Stimulated activated CD8-positive, alpha-beta memory T cell treated with anti-CD3 and anti-CD28 coated beads, Interleukin-15, amount 100 ng/mL, for 48 hours (primary cell): ENCODE results near the gene ADSL.

Experiments used
- DNase-seq, 2 donors: peaks; one replicate each; pipeline ENCODE4 v3.0.0-alpha.2; 2020; ENCODE audit warnings: low read depth in 2 of 2

Gene ADSL

GRCh38 chr22:40326905-40327735 lies 19.2 kb upstream of the ADSL start:
- DNase-seq, result no peak

DNA sequence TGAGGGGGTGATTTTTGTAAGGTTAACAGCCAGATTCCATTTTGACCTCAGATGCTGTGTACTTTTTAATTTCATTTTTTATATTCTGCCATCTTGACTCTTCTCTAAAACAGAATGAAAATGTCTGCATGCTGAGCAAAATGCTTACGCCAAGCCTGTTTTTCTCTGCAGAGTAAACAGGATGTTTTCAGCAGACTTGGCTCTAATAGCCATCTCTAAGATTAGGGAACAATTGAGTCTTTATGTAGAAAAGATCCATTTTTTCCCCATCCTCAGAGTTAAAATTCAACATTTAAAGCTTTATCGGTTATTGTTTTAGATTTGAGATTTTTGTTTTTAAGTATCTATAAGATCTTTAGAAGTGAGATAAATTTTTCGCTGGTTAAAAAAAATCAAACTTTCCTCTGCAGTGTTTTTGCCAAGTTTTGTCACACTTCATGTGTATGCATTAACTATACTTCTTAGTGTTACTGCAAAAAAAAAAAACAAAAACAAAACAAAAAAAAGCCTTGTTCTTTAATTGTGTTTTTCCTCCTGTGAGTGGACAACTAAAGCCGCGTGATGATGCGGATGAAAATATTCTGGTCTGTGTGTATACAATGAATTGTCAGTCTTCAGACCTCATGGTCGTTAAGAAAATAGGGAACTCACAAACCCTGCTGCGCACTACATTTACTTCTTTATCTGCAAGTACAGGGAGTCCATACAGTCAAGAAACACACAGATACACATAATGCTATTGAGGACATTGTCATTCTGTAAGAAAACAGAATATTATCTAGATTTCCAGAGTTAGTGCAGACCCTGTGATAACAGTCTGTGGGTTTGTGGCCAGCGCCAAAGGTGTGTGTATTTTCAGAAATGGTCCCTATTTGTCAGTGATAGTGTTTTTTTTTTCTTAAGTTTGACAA lies 17.5 kb upstream of the ADSL start:
- DNase-seq, result no peak

DNA sequence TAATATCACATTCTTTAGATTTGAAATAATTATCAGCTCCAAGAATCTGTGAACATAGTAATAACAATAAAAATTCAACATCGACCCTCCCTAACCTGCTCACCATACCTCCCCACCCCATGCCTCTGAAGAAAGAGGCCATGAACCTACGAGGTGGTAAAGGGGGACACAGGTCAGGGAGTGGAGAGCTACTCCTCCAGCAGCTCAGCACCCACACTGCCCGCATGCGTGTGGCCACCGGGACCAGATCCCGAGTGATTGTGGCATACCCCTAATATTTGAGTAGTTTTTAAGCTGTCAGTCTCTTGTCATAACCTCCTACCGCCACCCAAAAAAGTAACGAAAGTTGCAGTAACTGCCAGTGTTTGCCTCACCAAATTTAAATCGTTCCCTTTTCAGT lies 16.8 kb upstream of the ADSL start:
- DNase-seq, result no peak

DNA sequence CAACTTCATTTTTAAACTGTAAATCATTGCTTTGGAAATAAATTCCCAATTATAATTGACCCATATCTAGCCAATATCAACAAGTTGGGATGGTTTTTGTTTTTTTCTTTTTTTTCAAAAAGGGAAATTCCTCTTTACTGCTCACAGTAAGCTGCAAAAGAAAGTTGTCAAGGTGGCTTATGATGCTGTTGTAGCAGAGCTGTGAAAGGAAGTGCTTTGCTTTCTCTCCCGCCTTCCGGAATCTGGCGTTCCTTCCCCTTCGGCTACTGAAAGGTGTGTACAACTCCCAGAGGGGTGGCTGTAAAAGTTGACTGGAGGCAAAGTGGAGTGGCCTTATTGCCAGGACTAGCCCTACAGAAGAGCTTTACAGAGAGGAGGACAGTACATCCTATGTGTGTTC lies 16.2 kb upstream of the ADSL start:
- DNase-seq, result no peak

GRCh38 chr22:40330615-40331014 lies 15.7 kb upstream of the ADSL start:
- no peak for DNase-seq

DNA sequence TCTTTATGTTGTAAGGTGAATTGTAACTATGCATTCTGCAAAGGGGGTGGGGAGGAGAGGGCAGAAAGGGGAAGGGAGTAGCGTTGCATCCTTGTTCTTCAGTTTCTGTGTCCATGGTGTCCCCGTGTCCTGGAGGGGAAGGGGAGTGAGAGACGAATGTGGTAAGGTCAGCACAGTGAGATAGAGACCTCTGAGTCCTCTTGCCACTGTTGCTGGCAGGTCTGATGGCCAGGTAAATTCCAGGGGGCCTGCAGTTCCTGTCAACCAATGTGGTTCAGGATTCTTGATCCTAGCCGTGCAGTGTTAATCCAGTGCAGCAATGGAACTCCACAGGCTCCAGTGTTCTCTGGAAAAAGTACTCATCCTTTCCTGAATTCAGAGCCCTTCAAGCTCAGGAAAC lies 14.6 kb upstream of the ADSL start:
- DNase-seq, result no peak

DNA sequence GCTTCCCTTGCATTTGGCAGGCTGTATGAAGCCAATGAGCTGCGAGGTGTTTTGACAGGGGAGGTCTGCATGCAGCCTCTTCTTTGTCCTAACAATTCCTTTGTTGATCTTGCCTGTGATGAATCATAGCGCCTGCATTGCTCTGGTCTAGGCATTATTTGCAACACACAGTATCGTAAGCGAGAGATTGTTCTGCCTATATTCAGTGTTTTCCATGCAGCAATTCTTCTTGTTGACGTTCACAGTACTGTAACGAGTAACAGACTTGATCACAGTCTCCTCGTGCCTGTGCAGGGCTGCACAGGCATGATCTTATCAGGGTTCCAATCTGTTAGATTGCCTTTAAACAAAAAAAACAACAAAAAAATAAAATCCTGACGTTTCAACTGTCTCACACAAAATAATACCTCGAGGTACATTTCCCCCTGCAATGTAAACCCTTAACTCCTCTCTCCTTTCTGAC lies 13.9 kb upstream of the ADSL start:
- no peak for DNase-seq

DNA sequence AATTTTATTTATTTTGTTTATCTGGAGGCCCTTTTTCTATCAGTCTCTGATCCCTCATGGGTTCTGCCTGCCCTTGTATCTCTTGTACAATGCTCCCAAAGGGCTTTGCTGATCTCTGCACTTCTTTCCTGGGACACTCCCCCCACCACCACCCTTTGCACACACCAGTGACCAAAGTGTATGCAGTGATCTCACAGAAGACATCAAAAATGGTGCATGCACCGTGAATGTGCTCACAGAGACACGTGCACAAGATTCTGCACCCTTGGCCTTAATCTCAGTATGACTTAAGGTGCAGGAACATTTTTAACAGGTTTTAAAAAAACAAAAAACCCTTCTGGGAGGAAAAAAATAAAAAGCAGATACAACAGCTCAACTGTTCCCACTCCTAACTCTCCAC lies 12.2 kb upstream of the ADSL start:
- DNase-seq, result no peak

GRCh38 chr22:40334899-40335298 lies 11.4 kb upstream of the ADSL start:
- no peak for DNase-seq

DNA sequence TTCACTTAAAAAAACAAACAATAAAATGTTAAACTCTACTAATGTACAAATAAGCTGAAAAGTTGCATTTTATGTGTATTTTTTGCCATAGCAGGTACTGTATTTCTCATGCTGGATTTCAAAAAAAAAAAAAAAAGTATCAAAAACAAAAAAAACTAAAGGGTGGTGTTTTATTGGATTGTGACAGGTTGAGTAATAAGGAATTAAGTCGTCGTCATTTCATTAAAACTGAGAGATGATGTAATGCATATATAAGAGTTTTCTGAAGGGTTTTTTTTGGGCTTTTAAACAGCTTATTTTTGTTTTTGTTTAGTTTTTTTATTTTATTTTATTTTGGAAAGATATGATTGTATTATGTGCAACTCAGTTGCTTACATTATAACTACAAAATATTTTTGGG lies 10.9 kb upstream of the ADSL start:
- no peak for DNase-seq

DNA sequence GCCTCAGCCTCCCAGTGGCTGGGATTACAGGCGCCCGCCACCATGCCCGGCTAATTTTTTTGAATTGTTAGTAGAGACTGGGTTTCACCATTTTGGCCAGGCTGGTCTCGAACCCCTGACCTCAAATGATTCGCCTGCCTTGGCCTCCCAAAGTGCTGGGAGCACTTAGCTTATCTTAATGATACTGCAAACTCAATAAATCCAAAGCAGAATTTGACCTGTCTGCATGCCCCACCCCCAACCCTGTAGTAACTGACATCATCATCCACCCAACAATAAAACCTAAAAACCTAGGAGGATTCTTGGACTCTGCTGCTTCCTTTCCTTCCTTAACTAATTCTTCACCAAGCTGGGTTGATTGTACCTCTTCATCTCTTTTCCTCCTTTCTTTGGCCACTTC lies 6.3 kb upstream of the ADSL start:
- no peak for DNase-seq

DNA sequence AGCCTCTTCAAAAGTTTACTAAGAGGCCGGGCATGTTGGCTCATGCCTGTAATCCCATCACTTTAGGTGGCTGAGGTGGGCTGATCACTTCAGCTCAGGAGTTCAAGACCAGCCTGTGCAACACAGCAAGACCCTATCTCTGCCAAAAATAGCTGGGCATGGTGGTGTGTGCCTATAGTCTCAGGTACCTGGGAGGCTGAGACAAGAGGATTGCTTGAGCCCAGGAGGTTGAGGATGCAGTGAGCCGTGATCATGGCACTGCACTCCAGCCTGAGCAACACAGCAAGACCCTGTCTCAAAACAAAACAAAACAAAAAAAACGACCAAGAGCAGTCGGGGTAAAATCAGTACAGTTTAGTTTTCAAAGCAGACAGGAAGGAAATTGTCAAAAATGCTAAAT lies 4.7 kb upstream of the ADSL start:
- DNase-seq, result no peak

- DNase-seq, result no peak
Observed at GRCh38 chr22:40342521-40342920, 3.8 kb upstream of the ADSL start.

DNA sequence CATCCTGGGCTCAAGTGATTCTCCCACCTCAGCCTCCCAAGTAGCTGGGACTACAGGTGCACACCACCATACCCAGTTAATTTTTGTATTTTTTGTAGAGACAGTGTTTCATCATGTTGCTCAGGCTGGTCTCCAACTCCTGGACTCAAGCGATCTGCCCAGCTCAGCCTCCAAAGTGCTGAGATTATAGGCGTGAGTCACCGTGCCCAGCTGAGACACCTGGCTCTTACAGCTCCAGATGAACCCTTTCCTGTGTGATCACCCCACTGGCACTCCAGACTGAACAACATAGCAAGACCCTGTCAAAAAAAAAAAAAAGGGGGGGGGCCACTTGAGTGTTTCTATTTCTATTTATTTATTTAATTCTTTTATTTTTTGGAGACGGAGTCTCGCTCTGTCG lies 1.0 kb upstream of the ADSL start:
- no peak for DNase-seq

DNA sequence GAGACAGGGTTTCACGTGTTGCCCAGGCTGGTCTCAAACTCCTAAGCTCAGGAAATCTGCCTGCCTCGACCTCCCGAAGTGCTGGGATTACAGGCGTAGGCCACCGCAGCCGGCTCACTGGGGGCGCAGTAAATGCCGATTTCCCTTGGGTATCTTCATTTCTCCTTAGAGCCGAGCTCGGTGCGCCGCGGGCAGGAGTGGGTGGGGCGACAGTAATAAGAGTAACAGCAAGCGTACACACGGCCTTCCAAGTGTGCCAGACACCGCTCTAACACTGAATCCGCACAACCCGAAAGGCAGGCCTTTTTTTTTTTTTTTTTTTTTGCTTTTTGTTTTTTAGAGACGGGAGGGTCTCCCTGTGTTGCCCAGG lies 500 bp upstream of the ADSL start:
- no peak for DNase-seq

- no peak for DNase-seq
Observed at GRCh38 chr22:40347300-40347699, 1.0 kb downstream of the ADSL start.

- no peak for DNase-seq
Observed at GRCh38 chr22:40348025-40348658, 1.8 kb downstream of the ADSL start.

- DNase-seq, result no peak
Observed at GRCh38 chr22:40352763-40353162, 6.5 kb downstream of the ADSL start.

DNA sequence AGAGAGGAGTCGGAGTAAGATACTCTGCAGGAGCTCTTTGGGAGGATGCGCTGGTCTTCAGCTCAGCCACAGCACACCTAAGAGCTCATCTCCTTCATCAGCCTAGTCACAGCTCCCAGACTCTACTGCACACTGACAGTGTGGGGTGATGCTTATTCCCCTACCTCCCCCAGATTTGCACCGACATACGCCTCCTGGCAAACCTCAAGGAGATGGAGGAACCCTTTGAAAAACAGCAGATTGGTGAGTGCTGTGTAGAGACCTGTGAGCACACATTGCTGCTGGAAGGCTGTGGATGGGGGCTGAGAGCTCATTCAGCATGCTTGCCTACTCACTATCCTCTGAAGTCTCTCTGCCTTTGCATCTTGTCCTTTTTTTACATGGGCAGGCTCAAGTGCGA lies 14.8 kb downstream of the ADSL start:
- DNase-seq, result no peak

DNA sequence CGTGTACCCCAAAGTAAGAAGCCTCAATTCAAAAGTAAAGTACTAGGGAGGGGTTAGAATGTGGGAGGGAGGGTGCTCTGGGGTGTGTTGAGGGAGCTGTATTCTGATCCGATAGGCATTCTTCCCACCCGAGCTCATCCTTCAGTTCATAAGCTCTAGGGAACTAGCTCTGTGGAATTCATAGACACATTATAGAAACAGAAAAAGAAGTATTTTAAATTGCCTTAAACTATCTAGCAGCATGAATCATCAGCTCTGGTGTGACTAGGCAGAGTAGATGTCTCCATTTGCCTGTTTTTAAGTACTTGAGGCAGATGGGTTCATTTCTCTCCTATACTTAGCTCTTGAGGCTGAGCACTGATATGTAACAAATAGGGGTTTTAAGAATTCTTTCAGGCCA lies 16.8 kb downstream of the ADSL start:
- no peak for DNase-seq

DNA sequence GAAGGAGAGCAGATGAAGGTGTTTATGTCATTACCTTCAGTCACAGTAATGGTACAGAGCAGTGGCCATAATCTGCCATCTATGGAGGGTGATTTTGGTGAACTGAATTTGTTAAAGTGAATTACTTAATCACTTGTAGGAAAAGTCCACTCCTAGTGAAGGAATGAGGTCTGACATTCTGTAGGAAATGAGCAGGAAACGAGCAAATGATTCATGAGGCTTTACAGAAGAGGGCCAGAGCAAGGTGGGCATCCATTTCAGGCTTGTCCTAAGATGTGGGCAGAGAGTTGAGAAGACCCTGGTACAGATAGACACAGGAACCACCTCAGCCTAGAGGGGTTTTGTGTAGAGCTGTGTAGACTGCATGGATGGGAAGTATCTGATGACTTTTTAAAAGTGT lies 18.1 kb downstream of the ADSL start:
- DNase-seq, result no peak

DNA sequence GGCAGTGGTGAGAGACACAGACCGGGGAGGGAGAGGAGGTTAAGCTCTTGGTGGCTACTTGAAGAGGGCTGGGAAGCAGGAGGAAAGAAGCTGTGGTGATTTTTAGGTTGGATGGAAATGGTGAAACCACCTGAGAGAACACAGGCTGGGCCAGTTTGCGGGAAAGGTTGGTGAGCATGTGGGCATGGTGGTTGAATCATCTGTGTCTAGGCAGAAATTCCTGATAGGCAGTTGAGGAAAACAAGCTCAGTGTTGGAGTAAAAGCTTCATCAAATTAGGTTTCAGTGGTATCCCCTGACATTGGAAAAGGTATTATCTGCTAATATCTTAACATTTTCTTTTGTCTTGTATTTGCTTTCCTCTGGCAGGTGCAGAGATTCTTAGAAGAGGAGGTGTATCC lies 19.8 kb downstream of the ADSL start:
- DNase-seq, result no peak

DNA sequence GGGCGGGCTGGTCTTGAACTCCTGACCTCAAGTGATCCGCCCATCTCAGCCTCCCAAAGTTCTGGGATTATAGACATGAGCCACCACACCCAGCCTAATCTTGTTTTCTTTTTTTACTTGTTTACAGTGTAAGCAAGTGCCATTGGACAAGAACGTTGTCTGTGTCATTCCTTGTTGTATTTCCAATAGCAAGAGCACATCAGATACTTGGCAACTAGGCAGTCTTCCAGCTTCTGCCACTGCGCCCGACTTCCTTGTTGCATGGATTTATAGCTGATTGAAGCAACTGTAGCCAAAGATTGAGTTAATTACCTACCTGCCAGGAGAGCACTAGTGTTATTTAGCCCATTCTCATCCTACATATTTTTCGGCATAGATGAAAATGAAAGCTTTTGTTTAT lies 21.0 kb downstream of the ADSL start:
- no peak for DNase-seq
